GM18508 (cell line): ENCODE data around the gene TM4SF4.
"Not testable (repeated sequence)": the region's sequence is repeated elsewhere in the genome, so short reads cannot be mapped to it uniquely, and the experiment has no call there.

ENCODE experiments used
- ATAC-seq: cut with Tn5 transposase; IDR thresholded peaks from one replicate; pipeline ENCODE4 v1.9.1; 2021; ENCODE audit warnings: moderate number of reproducible peaks; ENCODE audit not compliant: insufficient read depth, unreplicated experiment

The TM4SF4 gene, protein sequence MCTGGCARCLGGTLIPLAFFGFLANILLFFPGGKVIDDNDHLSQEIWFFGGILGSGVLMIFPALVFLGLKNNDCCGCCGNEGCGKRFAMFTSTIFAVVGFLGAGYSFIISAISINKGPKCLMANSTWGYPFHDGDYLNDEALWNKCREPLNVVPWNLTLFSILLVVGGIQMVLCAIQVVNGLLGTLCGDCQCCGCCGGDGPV

GRCh38 chr3:149474250-149474817, at the start of gene TM4SF4:
TM4SF4 (plus strand) TSS chr3:149474697; CDS start chr3:149474878, 181 bp downstream.
- ATAC-seq = no peak

- no peak for ATAC-seq
These were observed 49.6 kb upstream of the TM4SF4 start for GRCh38 chr3:149424918-149425317.

DNA sequence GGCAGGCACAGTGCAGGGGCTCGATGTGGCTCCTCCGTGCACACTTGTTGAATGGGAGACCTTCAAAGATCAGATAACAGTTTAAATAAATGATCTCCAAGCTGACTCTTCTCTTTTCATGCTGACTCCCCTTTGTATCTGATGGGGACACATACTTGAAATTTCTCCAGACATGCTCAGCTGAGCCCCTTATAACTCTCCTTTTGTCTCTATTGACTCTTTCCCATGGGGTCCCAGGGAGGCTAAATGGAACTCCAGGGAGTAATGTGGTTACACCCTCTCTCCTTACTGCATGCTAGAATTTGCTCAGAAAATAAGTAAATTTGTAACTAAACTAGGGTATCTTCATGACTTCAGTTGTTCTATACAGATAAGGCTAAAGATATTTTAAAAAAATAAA, 48.2 kb upstream of the TM4SF4 start:
- ATAC-seq = no peak

DNA sequence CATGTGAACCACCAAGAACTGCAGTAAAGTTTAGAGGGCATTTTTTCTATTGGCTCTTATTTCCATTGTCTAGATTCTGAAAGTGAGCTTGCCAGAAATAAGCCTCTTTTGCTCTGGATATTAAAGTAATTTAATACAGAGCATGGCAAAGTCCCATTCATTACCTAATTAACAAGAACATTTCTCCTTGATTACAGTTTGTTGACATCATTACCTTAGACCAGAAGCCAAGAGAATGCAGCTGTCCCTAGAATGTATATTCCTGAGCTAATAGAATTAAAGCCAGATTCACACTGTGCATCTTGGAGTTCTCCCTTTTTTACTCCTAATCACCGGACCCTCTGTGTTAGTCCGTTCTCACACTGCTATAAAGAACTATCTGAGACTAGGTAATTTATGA, 46.4 kb upstream of the TM4SF4 start:
- ATAC-seq = no peak

- no peak for ATAC-seq
These were observed 44.3 kb upstream of the TM4SF4 start for GRCh38 chr3:149430216-149430615.

DNA sequence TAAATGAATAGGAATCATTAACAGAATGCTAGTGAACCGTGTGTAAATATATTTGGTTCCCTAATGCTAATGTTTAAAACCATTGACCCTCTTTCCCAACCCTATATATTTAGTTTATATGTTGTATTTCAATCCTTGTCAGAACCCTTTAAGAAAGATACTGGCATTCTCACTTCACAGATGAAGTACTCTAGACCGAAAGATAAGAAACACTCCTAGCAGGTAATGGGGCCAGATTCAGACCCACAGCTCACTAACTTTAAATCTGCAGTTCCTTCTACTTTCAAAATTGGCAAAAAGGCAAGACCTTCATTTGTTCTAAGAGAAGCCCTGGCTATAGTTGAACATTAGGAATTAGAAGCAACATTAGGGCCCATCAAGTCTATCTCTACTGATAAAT, 42.3 kb upstream of the TM4SF4 start:
- no peak for ATAC-seq

DNA sequence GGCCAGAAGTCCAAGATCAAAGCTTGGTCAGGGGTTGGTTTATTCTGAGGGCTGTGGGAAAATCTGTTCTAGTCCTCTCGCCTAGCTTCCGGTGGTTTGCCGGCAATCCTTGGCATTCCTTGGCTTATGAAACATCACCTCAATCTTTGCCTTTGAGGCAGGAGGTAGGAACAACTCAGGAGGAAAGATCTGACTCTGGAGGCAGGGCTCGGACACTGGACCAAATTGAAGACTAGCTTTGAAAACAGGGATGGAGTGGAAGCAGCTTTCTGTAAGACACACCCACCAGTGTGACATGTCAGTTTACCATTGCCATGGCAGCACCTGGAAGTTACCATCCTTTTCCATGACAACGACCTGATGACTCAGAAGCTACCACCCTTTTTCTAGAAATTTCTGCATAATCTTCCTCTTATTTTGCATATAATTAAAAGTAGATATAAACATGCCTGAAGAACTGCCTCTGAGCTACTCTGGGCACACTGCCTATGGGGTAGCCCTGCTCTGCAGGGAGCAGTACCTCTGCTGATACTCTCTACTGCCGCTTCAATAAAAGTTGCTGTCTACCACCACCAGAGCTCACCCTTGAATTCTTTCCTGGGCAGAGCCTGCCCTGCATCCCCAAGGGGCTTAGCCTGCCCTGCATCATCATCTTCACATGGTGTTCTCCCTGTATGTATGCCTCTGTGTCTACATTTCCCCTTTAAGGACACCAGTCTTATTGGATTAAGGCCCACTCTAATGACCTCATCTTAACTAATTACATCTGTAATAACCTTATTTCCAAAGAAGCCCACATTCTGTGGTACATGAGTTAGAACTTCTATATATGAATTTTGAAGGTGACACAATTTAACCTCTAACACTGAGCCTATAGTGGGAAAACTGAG, 38.3 kb upstream of the TM4SF4 start:
- no peak for ATAC-seq

DNA sequence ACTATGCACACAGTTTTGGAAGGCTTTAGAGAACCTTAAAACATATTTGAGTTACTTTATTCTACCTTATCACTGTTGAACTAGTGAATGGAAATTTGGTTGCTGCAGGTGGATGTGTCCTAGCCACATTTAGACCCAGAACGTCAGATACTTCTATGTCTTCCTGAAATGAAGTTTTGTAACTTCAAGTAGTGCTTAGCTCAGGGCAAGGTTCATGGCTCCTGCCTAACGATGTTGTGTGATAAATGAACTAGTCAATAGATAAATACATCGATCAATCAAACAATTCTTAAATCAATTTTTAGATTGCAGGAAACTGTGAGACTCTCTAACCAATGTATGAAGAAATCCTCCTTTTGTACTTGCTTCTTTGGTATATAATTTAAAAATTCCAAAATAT, 37.2 kb upstream of the TM4SF4 start:
- ATAC-seq = no peak

DNA sequence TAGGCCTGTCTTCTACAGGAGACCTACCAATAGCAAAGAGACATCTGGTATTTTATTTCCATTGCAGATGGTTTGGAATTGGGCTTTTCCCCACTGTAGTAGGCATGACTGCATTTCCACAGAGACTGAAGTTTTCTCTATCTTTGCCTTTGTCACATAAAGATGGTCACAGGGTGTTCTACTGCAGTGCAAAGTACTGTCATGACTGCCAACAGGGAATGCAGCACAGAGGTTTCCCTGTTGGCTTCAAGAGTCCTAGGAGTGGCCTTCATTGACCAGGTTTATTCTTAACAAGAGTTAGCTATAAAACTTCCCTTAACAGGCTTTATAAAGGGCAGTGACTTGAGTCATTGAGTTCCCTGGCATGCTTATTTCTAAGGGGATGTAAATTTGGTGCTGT, 36.8 kb upstream of the TM4SF4 start:
- no peak for ATAC-seq

- ATAC-seq = no peak
These were observed 35.5 kb upstream of the TM4SF4 start for GRCh38 chr3:149438981-149439380.

- ATAC-seq = no peak
These were observed 32.9 kb upstream of the TM4SF4 start for GRCh38 chr3:149441642-149442041.

DNA sequence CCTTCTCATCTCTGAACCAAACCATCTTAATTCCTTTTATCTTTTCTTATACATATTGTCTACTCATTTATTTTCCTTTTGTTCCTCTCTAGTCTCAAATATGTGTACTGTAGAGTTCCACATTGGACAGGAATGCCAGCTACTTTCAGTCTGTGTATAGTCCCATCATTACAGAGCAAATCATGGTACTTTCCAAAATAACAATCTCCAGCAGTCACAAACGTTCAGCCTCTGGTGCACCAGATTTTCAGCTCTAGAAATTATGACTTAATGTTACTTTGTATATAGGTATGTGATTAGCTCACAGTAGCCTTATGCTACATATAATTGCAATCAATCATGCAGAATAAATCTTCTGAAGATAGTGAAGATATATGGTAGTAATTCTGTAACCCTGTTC, 32.5 kb upstream of the TM4SF4 start:
- no peak for ATAC-seq

- no peak for ATAC-seq
These were observed 31.5 kb upstream of the TM4SF4 start for GRCh38 chr3:149442851-149443544.

DNA sequence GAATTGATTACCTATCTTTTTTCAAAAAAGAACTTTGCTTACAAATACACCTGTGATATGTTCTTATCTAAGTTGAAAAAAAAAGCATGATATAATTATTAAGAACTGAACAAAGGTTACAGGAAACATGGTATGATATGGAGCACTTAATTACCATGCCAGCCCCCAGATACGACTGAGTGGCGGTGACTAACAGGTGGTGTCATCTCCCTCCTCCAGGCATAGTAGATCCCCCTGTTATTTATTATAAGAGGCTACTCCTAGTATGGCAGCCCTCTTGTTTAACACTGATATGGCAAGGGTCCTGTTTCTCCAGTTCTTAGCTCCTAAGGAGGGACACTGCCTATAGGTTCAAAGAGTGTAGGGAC, 31.0 kb upstream of the TM4SF4 start:
- no peak for ATAC-seq

GRCh38 chr3:149444867-149445266, 29.6 kb upstream of the TM4SF4 start:
- not testable (repeated sequence) for ATAC-seq

- ATAC-seq = no peak
These were observed 26.1 kb upstream of the TM4SF4 start for GRCh38 chr3:149448331-149448831.

DNA sequence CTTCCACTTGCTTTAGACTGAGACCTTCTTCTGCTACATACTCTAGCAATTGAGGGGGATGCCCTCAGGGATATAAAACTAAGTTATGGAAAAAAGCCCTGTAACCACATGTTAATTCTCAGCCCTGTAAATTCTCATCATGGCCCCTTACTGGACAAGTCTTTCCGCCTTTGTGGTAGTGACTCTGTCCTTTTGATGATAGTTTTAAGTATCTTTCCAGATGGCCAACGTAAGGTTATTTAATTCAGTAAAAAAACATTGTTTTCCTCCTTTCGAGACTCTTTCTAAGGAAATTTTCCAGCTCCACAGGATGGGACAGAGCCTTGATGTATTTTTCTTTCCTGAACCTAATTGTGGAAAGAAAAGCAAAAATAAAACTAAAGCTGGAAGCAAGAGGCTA, 25.3 kb upstream of the TM4SF4 start:
- no peak for ATAC-seq

GRCh38 chr3:149449799-149450198, 24.7 kb upstream of the TM4SF4 start:
- ATAC-seq = no peak

- no peak for ATAC-seq
These were observed 24.2 kb upstream of the TM4SF4 start for GRCh38 chr3:149450281-149450680.

DNA sequence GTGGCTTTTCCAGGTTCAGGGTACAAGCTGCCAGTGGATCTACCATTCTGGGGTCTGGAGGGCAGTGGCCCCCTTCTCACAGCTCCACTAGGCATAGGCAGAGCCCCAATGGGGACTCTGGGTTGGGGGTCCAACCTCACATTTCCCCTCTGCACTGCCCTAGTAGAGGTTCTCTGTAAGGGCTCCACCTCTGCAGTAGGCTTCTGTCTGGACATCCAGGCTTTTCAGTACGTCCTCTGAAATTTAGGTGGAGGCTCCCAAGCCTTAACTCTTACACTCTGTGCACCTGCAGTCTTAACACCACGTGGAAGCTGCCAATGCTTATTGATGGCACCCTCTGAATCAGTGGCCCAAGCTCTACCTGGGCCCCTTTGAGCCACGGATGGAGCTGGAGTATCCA, 22.5 kb upstream of the TM4SF4 start:
- ATAC-seq = no peak
